PFSK-1 (cell line): ENCODE data around the gene APH1B.

Experiments
- POLR2AphosphoS5 ChIP-seq: IDR thresholded peaks from 2 replicates; pipeline ENCODE4 v1.6.1; 2012; ENCODE audit warnings: low read depth, mild to moderate bottlenecking, control low read depth, low read length, moderate library complexity
- SIN3A ChIP-seq: IDR thresholded peaks from 2 replicates; pipeline ENCODE4 v1.6.1; 2012; ENCODE audit warnings: mild to moderate bottlenecking, low read length, moderate library complexity, borderline replicate concordance; ENCODE audit not compliant: insufficient read depth

DNA sequence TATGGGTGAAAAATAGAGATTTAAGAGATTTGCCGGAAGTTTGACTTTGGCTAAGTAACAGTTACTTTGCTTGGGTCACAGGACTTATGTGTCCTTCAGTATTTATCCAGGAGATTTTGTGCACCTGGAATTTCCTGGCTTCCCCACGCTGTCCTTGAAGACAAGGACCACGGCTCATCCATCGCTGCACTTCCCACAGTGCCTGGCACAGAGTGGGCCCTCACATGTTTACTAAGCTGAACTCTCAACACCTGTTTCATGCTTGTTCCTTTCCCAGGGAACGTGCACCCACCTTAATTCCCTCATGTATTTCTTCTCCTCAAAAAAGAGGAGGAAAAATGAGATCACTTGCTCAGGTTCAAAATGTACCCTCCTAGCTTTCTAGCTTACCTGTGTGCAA, 72.2 kb downstream of the APH1B start:
- TF ChIP-seq POLR2AphosphoS5 (no peak), SIN3A (no peak)
